K562 (cell line): ENCODE measurements around the gene ZNF691. TPM values are rescaled to one million over a fixed set of nuclear protein-coding genes. Genes with fewer than 3 reads are reported as not detected.

ENCODE experiments used
- ARID2 ChIP-seq: fragments of 450-650 bp; IDR thresholded peaks from 2 replicates; pipeline ENCODE4 v1.6.1; 2017; ENCODE audit warnings: antibody characterized with exemption, mild to moderate bottlenecking
- DPF2 ChIP-seq: fragments of 450-650 bp; IDR thresholded peaks from 2 replicates; pipeline ENCODE4 v1.6.1; 2016
- EP300 ChIP-seq: IDR thresholded peaks from 2 replicates; pipeline ENCODE4 v1.6.1; 2012; ENCODE audit warnings: low read length, improper control_type of control experiment
- ETV6 ChIP-seq, 3 experiments: fragments of 150-350 bp in 1 of 3; sonication (generic) in 1 of 3; formaldehyde crosslinking in 1 of 3; IDR thresholded peaks; 2 replicates each; pipeline versions ENCODE4 v1.6.1 to v1.8.0; 2014 to 2022; ENCODE audit warnings: borderline replicate concordance in 2 of 3, low read depth in 2 of 3, antibody characterized with exemption in 1 of 3, low read length in 1 of 3, mild to moderate bottlenecking in 1 of 3, missing genetic modification reagents in 1 of 3
- GABPB1 ChIP-seq: sonication (generic); formaldehyde crosslinking; IDR thresholded peaks from 2 replicates; pipeline ENCODE4 v1.8.0; 2022; ENCODE audit warnings: mild to moderate bottlenecking, missing genetic modification reagents
- MCM7 ChIP-seq, 2 experiments: fragments of 450-650 bp; IDR thresholded peaks; 2 replicates each; pipeline ENCODE4 v1.6.1; 2016 to 2018
- PBX2 ChIP-seq, 2 experiments: IDR thresholded peaks in 1 of 2; conservative IDR thresholded peaks in 1 of 2; 2 replicates each; pipeline ENCODE4 v1.6.1; 2016; ENCODE audit warnings: low read depth in 2 of 2, mild to moderate bottlenecking in 1 of 2, missing compliant biosample characterization in 1 of 2, missing genetic modification characterization in 1 of 2, moderate library complexity in 1 of 2
- TCF3 ChIP-seq: sonication (generic); formaldehyde crosslinking; IDR thresholded peaks from 2 replicates; pipeline ENCODE4 v1.4.0; 2020; ENCODE audit warnings: mild to moderate bottlenecking, missing genetic modification reagents
- ZBTB11 ChIP-seq, 3 experiments: fragments of 200-800 bp in 1 of 3; fragments of 250-450 bp in 1 of 3; fragments of 450-650 bp in 1 of 3; sonication (Bioruptor Pico) in 1 of 3; sonication (Bioruptor generic) in 1 of 3; formaldehyde crosslinking in 1 of 3; IDR thresholded peaks; 2 replicates each; pipeline versions ENCODE4 v1.6.1 to v1.8.0; 2016 to 2022; ENCODE audit warnings: mild to moderate bottlenecking in 2 of 3, missing genetic modification characterization in 2 of 3, missing compliant biosample characterization in 1 of 3, moderate library complexity in 1 of 3
- ZBTB33 ChIP-seq: sonication (generic); formaldehyde crosslinking; IDR thresholded peaks from 2 replicates; pipeline ENCODE4 v1.8.1; 2023; ENCODE audit warnings: mild to moderate bottlenecking, missing genetic modification reagents
- ZNF395 ChIP-seq: fragments of 200-800 bp; sonication (Bioruptor generic); IDR thresholded peaks from 2 replicates; pipeline ENCODE4 v1.6.1; 2017; ENCODE audit warnings: missing genetic modification characterization, missing compliant biosample characterization
- ZNF398 ChIP-seq: fragments of 250-450 bp; sonication (Bioruptor Pico); IDR thresholded peaks from 2 replicates; pipeline ENCODE4 v1.8.0; 2021; ENCODE audit warnings: moderate library complexity, mild to moderate bottlenecking, inconsistent platforms
- polyA plus RNA-seq, 8 experiments: library from polyadenylated mRNA; depleted of rRNA in 4 of 8; stranded (reverse) in 5 of 8; unstranded in 3 of 8; fragments of >200 nt; fragmentation: Nextera tagmentation in 2 of 8; fragmentation: Illumina TruSeq in 1 of 8; extraction: Ambion mirVana in 2 of 8; extraction: Trizol in 1 of 8; gene quantifications; 2 replicates each; pipeline versions ENCODE4 v1.2.1 to v1.2.3, GENCODE V29; 2011 to 2014; ENCODE audit warnings: inconsistent platforms in 1 of 8, missing spikeins in 1 of 8
- total RNA-seq, 7 experiments: library from RNA; depleted of rRNA in 6 of 7; stranded (reverse); fragments of >200 nt in 6 of 7; fragmentation: Illumina TruSeq in 2 of 7; extraction: Trizol in 2 of 7; gene quantifications; 2 replicates each; pipeline versions ENCODE4 v1.2.1 to v1.2.3, GENCODE V29; 2011 to 2021; ENCODE audit warnings: low replicate concordance in 1 of 7

The ZNF691 gene
- total and polyA plus RNA-seq, 9 of the 15 experiments (the other 6 are each of a cell fraction or from before 2014, with no cell fraction given): 10.7 to 30.4 (median 14.8) TPM

- TF ChIP-seq ZBTB11 (CRISPR knock-in tag; IDR thresholded peaks at IDR 0.05) (peak in 2 of 3 experiments; percentile 30 to 73; a peak in 2 of 6 replicates), GABPB1 (peak; percentile 94), ARID2 (no peak; the same call in 1 of the 2 replicates), PBX2 (CRISPR knock-in tag; IDR thresholded peaks at IDR 0.05; ENCODE audit: low read depth) (peak; percentile 80), PBX2 (tag; conservative IDR thresholded peaks at IDR 0.05; ENCODE audit: low read depth) (peak; percentile 100), EP300 (no peak; the same call in 1 of the 2 replicates), ZNF395 (CRISPR knock-in tag) (no peak), ZNF398 (CRISPR knock-in tag) (no peak), MCM7 (IDR thresholded peaks at IDR 0.05) (no peak), TCF3 (CRISPR knock-in tag) (no peak; the same call in none of the 2 replicates), ZBTB33 (no peak), ETV6 (IDR thresholded peaks at IDR 0.05; ENCODE audit: borderline replicate concordance in 1 of 2, low read depth in 2 of 2, low read length in 1 of 2) (no peak), ETV6 (CRISPR knock-in tag; IDR thresholded peaks at IDR 0.05; ENCODE audit: borderline replicate concordance) (no peak), DPF2 (peak; percentile 59)
Observed at GRCh38 chr1:42846257-42847110, at the start of gene ZNF691 (continued).
